Smooth muscle cell (in vitro differentiated cells): ENCODE measurements around the gene FCMR. TPM values are rescaled to one million over a fixed set of nuclear protein-coding genes. Genes with fewer than 3 reads are reported as not detected.

Source experiments
- DNase-seq: peaks from one replicate; lab custom pipeline; 2025; ENCODE audit not compliant: unreplicated experiment; lab: John Stamatoyannopoulos, UW
- H2AFZ ChIP-seq: fragments of 200-600 bp; sonication (generic); 2 replicates; pipeline ENCODE4 v1.6.0; 2016; ENCODE audit warnings: antibody characterized with exemption, low read depth, mild to moderate bottlenecking
- H3F3A ChIP-seq: fragments of 200-600 bp; sonication (generic); 2 replicates; pipeline ENCODE4 v1.6.0; 2017; ENCODE audit warnings: antibody characterized with exemption, low read depth
- H3K27ac ChIP-seq: fragments of 200-600 bp; sonication (generic); 2 replicates; pipeline ENCODE4 v1.5.1; 2016; ENCODE audit warnings: low read depth, mild to moderate bottlenecking
- H3K27me3 ChIP-seq: fragments of 200-600 bp; sonication (generic); 2 replicates; pipeline ENCODE4 v1.6.1; 2016; ENCODE audit warnings: low read depth, mild to moderate bottlenecking
- H3K36me3 ChIP-seq: fragments of 200-600 bp; sonication (generic); 2 replicates; pipeline ENCODE4 v1.5.1; 2016; ENCODE audit warnings: low read depth
- H3K4me1 ChIP-seq: fragments of 200-600 bp; sonication (generic); 2 replicates; pipeline ENCODE4 v1.5.1; 2016; ENCODE audit warnings: low read depth
- H3K4me2 ChIP-seq: fragments of 200-600 bp; sonication (generic); 2 replicates; pipeline ENCODE4 v1.6.0; 2016; ENCODE audit warnings: mild to moderate bottlenecking
- H3K4me3 ChIP-seq: fragments of 200-600 bp; sonication (generic); 2 replicates; pipeline ENCODE4 v1.5.1; 2016; ENCODE audit warnings: mild to moderate bottlenecking
- H3K79me2 ChIP-seq: fragments of 200-600 bp; sonication (generic); 2 replicates; pipeline ENCODE4 v1.6.0; 2016; ENCODE audit warnings: low read depth, mild to moderate bottlenecking
- H3K9ac ChIP-seq: fragments of 200-600 bp; sonication (generic); 2 replicates; pipeline ENCODE4 v1.6.0; 2016; ENCODE audit warnings: low read depth
- H3K9me3 ChIP-seq: fragments of 200-600 bp; sonication (generic); replicated peaks from 2 replicates; pipeline ENCODE4 v1.5.1; 2016; ENCODE audit warnings: low read depth
- H4K20me1 ChIP-seq: fragments of 200-600 bp; sonication (generic); 2 replicates; pipeline ENCODE4 v1.6.0; 2016; ENCODE audit warnings: low read depth
- CTCF ChIP-seq: fragments of 200-600 bp; sonication (generic); IDR thresholded peaks from 2 replicates; pipeline ENCODE4 v1.5.1; 2017; ENCODE audit warnings: borderline replicate concordance, mild to moderate bottlenecking, antibody characterized with exemption; ENCODE audit not compliant: insufficient read depth, poor library complexity, severe bottlenecking
- WGBS: methylation state at CpG from one replicate; pipeline ENCODE4 v1.1.7; 2016; ENCODE audit warnings: low lambda C conversion rate; 5-methylcytosine and 5-hydroxymethylcytosine counted together
- polyA plus RNA-seq: library from polyadenylated mRNA; unstranded; fragments of >200 nt; fragmentation: Nextera tagmentation; extraction: Ambion mirVana; gene quantifications from 2 replicates; pipeline ENCODE4 v1.2.1, GENCODE V29; 2016
- total RNA-seq: library from RNA; depleted of rRNA; stranded (reverse); fragments of >200 nt; gene quantifications from 2 replicates; pipeline ENCODE4 v1.2.3, GENCODE V29; 2014

FCMR gene
- total and polyA plus RNA-seq, 2 experiments from 2014 or later, result 1.6 TPM; not detected in 1

- TF ChIP-seq CTCF, result no peak
- Histone ChIP-seq H3K79me2 (no peaks in the 10 kb centered on the region), H3K27me3 (peaks cover 26% of the 10 kb centered on the region), H3K4me1 (peaks cover 4% of the 10 kb centered on the region), H3F3A (no peaks in the 10 kb centered on the region), H3K4me3 (no peak overlapping the region), H3K27ac (no peak overlapping the region), H3K36me3 (no peaks in the 10 kb centered on the region), H2AFZ (no peak overlapping the region), H3K9me3 (no peaks in the 10 kb centered on the region), H3K4me2 (no peak overlapping the region), H4K20me1 (no peaks in the 10 kb centered on the region), H3K9ac (no peak overlapping the region)
- WGBS, result 49% methylated on average over 4 of the region's 4 CpGs
- no peak for DNase-seq
Observed at GRCh38 chr1:206952171-206952570, 30.4 kb upstream of the FCMR start.

- no peak for DNase-seq
- Histone ChIP-seq H2AFZ (no peak overlapping the region), H3K9ac (no peak overlapping the region), H3K36me3 (no peaks in the 10 kb centered on the region), H3K4me3 (no peak overlapping the region), H3F3A (no peaks in the 10 kb centered on the region), H3K27ac (no peak overlapping the region), H3K79me2 (no peaks in the 10 kb centered on the region), H3K4me1 (peaks cover 4% of the 10 kb centered on the region), H3K27me3 (peaks cover 33% of the 10 kb centered on the region), H4K20me1 (no peaks in the 10 kb centered on the region), H3K4me2 (no peak overlapping the region), H3K9me3 (no peaks in the 10 kb centered on the region)
- WGBS, result 95% methylated on average over 4 of the region's 4 CpGs
- no peak for TF ChIP-seq CTCF
Observed at GRCh38 chr1:206951318-206952100, 29.8 kb upstream of the FCMR start.

GRCh38 chr1:206949641-206950040, 27.9 kb upstream of the FCMR start:
- WGBS, result 92% methylated on average over 5 of the region's 5 CpGs
- H3K27ac ChIP-seq, result no peak overlapping the region
- H4K20me1 ChIP-seq, result no peaks in the 10 kb centered on the region
- no peaks in the 10 kb centered on the region for H3F3A ChIP-seq
- no peaks in the 10 kb centered on the region for H3K36me3 ChIP-seq
- no peaks in the 10 kb centered on the region for H3K79me2 ChIP-seq
- H3K27me3 ChIP-seq, result peaks cover 52% of the 10 kb centered on the region
- no peaks in the 10 kb centered on the region for H3K9me3 ChIP-seq
- H3K4me1 ChIP-seq, result no peaks in the 10 kb centered on the region
- no peak overlapping the region for H2AFZ ChIP-seq
- H3K4me3 ChIP-seq, result no peak overlapping the region
- TF ChIP-seq CTCF, result no peak
- no peak for DNase-seq
- H3K4me2 ChIP-seq, result no peak overlapping the region
- H3K9ac ChIP-seq, result no peak overlapping the region

GRCh38 chr1:206949208-206949607, 27.5 kb upstream of the FCMR start:
- Histone ChIP-seq H3K4me3 (no peak overlapping the region), H3K4me1 (no peaks in the 10 kb centered on the region), H4K20me1 (no peaks in the 10 kb centered on the region), H3F3A (no peaks in the 10 kb centered on the region), H3K9ac (no peak overlapping the region), H3K4me2 (no peak overlapping the region), H3K9me3 (no peaks in the 10 kb centered on the region), H2AFZ (no peak overlapping the region), H3K36me3 (no peaks in the 10 kb centered on the region), H3K79me2 (no peaks in the 10 kb centered on the region), H3K27me3 (peaks cover 56% of the 10 kb centered on the region), H3K27ac (no peak overlapping the region)
- TF ChIP-seq CTCF, result no peak
- no peak for DNase-seq
- 95% methylated on average over 4 of the region's 4 CpGs for WGBS
